Measurements from ENCODE around the gene BTNL8.

The BTNL8 gene

DNA sequence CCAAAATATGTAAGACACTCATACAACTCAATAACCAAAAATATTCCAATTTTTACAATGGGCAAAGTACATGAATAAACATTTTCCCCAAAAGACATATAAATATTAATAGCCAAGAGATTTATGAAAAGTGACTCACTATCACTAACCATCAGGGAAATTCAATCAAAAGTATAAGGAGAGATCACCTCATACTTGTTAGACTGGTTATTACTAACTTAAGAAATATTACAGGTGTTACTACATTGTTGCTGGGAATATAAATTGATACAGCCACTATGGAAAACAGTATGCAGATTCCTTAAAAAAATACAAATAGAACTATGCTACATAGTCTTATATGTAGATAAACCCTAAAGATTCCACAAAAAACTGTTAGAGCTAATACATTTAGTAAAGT lies 21.8 kb downstream of the BTNL8 start:
- Histone ChIP-seq H3K4me1 (ENCODE audit: control insufficient read depth, insufficient read depth, low read length) (no peaks in the 10 kb centered on the region), H3K9me3 (replicated peaks; ENCODE audit: low read length) (no peaks in the 10 kb centered on the region), H3K27me3 (ENCODE audit: control insufficient read depth, insufficient read depth, low read length) (no peaks in the 10 kb centered on the region), H3K9ac (ENCODE audit: low read depth, low read length) (no peak overlapping the region), H3K4me3 (ENCODE audit: low read length) (no peak overlapping the region), H3K36me3 (ENCODE audit: insufficient read depth, low read length) (no peaks in the 10 kb centered on the region), H3K4me2 (ENCODE audit: low read length) (no peak overlapping the region)

- no peak overlapping the region for H3K4me3 ChIP-seq (ENCODE audit: low read length)
- no peaks in the 10 kb centered on the region for H3K9me3 ChIP-seq (replicated peaks; ENCODE audit: low read length)
- H3K9ac ChIP-seq (ENCODE audit: low read depth, low read length) = no peak overlapping the region
- no peaks in the 10 kb centered on the region for H3K36me3 ChIP-seq (ENCODE audit: insufficient read depth, low read length)
- no peaks in the 10 kb centered on the region for H3K27me3 ChIP-seq (ENCODE audit: control insufficient read depth, insufficient read depth, low read length)
- H3K4me1 ChIP-seq (ENCODE audit: control insufficient read depth, insufficient read depth, low read length) = no peaks in the 10 kb centered on the region
- H3K4me2 ChIP-seq (ENCODE audit: low read length) = no peak overlapping the region
These were observed 24.0 kb downstream of the BTNL8 start for GRCh38 chr5:180922932-180923331.

GRCh38 chr5:180932660-180933059 lies 33.7 kb downstream of the BTNL8 start:
- no peaks in the 10 kb centered on the region for H3K27me3 ChIP-seq (ENCODE audit: control insufficient read depth, insufficient read depth, low read length)
- H3K4me3 ChIP-seq (ENCODE audit: low read length) = no peak overlapping the region
- H3K9ac ChIP-seq (ENCODE audit: low read depth, low read length) = no peak overlapping the region
- H3K9me3 ChIP-seq (replicated peaks; ENCODE audit: low read length) = no peaks in the 10 kb centered on the region
- no peak overlapping the region for H3K4me2 ChIP-seq (ENCODE audit: low read length)
- H3K36me3 ChIP-seq (ENCODE audit: insufficient read depth, low read length) = no peaks in the 10 kb centered on the region
- H3K4me1 ChIP-seq (ENCODE audit: control insufficient read depth, insufficient read depth, low read length) = no peaks in the 10 kb centered on the region

GRCh38 chr5:180935203-180935602 lies 36.2 kb downstream of the BTNL8 start:
- Histone ChIP-seq H3K9me3 (replicated peaks; ENCODE audit: low read length) (no peaks in the 10 kb centered on the region), H3K4me3 (ENCODE audit: low read length) (no peak overlapping the region), H3K4me1 (ENCODE audit: control insufficient read depth, insufficient read depth, low read length) (no peaks in the 10 kb centered on the region), H3K9ac (ENCODE audit: low read depth, low read length) (no peak overlapping the region), H3K36me3 (ENCODE audit: insufficient read depth, low read length) (no peaks in the 10 kb centered on the region), H3K4me2 (ENCODE audit: low read length) (no peak overlapping the region), H3K27me3 (ENCODE audit: control insufficient read depth, insufficient read depth, low read length) (no peaks in the 10 kb centered on the region)

GRCh38 chr5:180938294-180938693 lies 39.3 kb downstream of the BTNL8 start:
- H3K4me3 ChIP-seq (ENCODE audit: low read length) = no peak overlapping the region

DNA sequence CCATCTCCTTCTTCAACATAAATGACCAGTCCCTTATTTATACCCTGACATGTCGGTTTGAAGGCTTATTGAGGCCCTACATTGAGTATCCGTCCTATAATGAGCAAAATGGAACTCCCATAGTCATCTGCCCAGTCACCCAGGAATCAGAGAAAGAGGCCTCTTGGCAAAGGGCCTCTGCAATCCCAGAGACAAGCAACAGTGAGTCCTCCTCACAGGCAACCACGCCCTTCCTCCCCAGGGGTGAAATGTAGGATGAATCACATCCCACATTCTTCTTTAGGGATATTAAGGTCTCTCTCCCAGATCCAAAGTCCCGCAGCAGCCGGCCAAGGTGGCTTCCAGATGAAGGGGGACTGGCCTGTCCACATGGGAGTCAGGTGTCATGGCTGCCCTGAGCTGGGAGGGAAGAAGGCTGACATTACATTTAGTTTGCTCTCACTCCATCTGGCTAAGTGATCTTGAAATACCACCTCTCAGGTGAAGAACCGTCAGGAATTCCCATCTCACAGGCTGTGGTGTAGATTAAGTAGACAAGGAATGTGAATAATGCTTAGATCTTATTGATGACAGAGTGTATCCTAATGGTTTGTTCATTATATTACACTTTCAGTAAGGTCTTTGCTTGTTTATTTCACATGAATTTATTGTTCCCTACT lies 51.5 kb downstream of the BTNL8 start:
- Histone ChIP-seq H3K4me3 (ENCODE audit: low read length) (no peak overlapping the region), H3K9ac (ENCODE audit: low read depth, low read length) (no peak overlapping the region), H3K9me3 (replicated peaks; ENCODE audit: low read length) (no peaks in the 10 kb centered on the region), H3K4me2 (ENCODE audit: low read length) (no peak overlapping the region), H3K27me3 (ENCODE audit: control insufficient read depth, insufficient read depth, low read length) (no peaks in the 10 kb centered on the region), H3K36me3 (ENCODE audit: insufficient read depth, low read length) (no peaks in the 10 kb centered on the region), H3K4me1 (ENCODE audit: control insufficient read depth, insufficient read depth, low read length) (no peaks in the 10 kb centered on the region)

More at GRCh38 chr5:180938294-180938693, 39.3 kb downstream of the BTNL8 start:
- Histone ChIP-seq H3K4me2 (ENCODE audit: low read length) (no peak overlapping the region), H3K27me3 (ENCODE audit: control insufficient read depth, insufficient read depth, low read length) (no peaks in the 10 kb centered on the region), H3K4me1 (ENCODE audit: control insufficient read depth, insufficient read depth, low read length) (no peaks in the 10 kb centered on the region), H3K9ac (ENCODE audit: low read depth, low read length) (no peak overlapping the region), H3K36me3 (ENCODE audit: insufficient read depth, low read length) (no peaks in the 10 kb centered on the region), H3K9me3 (replicated peaks; ENCODE audit: low read length) (no peaks in the 10 kb centered on the region)

- Histone ChIP-seq H3K4me1 (ENCODE audit: control insufficient read depth, insufficient read depth, low read length) (no peaks in the 10 kb centered on the region), H3K4me2 (ENCODE audit: low read length) (no peak overlapping the region), H3K4me3 (ENCODE audit: low read length) (no peak overlapping the region), H3K27me3 (ENCODE audit: control insufficient read depth, insufficient read depth, low read length) (no peaks in the 10 kb centered on the region), H3K36me3 (ENCODE audit: insufficient read depth, low read length) (no peaks in the 10 kb centered on the region), H3K9ac (ENCODE audit: low read depth, low read length) (no peak overlapping the region), H3K9me3 (replicated peaks; ENCODE audit: low read length) (no peaks in the 10 kb centered on the region)
These were observed 60.7 kb downstream of the BTNL8 start for GRCh38 chr5:180959661-180960060.

- H3K9ac ChIP-seq (ENCODE audit: low read depth, low read length) = no peak overlapping the region
- H3K4me1 ChIP-seq (ENCODE audit: control insufficient read depth, insufficient read depth, low read length) = no peaks in the 10 kb centered on the region
These were observed 61.2 kb downstream of the BTNL8 start for GRCh38 chr5:180960209-180960608.

GRCh38 chr5:180969406-180969805 lies 70.4 kb downstream of the BTNL8 start:
- H3K9ac ChIP-seq (ENCODE audit: low read depth, low read length) = no peak overlapping the region
- H3K4me1 ChIP-seq (ENCODE audit: control insufficient read depth, insufficient read depth, low read length) = no peaks in the 10 kb centered on the region

More at GRCh38 chr5:180960209-180960608, 61.2 kb downstream of the BTNL8 start:
- Histone ChIP-seq H3K27me3 (ENCODE audit: control insufficient read depth, insufficient read depth, low read length) (no peaks in the 10 kb centered on the region), H3K4me3 (ENCODE audit: low read length) (no peak overlapping the region), H3K4me2 (ENCODE audit: low read length) (no peak overlapping the region), H3K36me3 (ENCODE audit: insufficient read depth, low read length) (no peaks in the 10 kb centered on the region), H3K9me3 (replicated peaks; ENCODE audit: low read length) (no peaks in the 10 kb centered on the region)

DNA sequence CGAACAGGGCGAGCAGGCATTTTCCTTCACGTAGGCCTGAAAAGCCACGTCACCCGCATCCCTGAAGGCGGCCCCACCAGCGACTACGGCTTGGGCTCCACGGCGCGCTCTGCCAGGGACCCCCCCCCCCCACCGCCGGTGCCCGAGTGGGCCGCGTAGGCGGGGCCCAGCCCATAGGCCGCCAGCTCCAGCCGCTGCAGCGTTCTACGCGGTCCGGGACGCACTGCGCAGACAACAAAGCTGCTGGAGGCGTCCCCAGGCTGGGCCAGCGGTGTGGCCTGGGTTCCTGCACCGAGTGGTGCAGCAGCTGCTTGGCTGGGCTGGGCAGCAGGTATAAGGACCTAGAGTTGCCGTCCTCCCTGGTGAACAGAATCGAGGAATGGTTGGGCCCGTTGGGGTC lies 71.4 kb downstream of the BTNL8 start:
- H3K4me1 ChIP-seq (ENCODE audit: control insufficient read depth, insufficient read depth, low read length) = no peaks in the 10 kb centered on the region
- H3K27me3 ChIP-seq (ENCODE audit: control insufficient read depth, insufficient read depth, low read length) = no peaks in the 10 kb centered on the region
- H3K9me3 ChIP-seq (replicated peaks; ENCODE audit: low read length) = no peaks in the 10 kb centered on the region
- H3K36me3 ChIP-seq (ENCODE audit: insufficient read depth, low read length) = no peaks in the 10 kb centered on the region
- H3K4me3 ChIP-seq (ENCODE audit: low read length) = no peak overlapping the region
- H3K9ac ChIP-seq (ENCODE audit: low read depth, low read length) = no peak overlapping the region
- H3K4me2 ChIP-seq (ENCODE audit: low read length) = no peak overlapping the region

More at GRCh38 chr5:180969406-180969805, 70.4 kb downstream of the BTNL8 start:
- H3K9me3 ChIP-seq (replicated peaks; ENCODE audit: low read length) = no peaks in the 10 kb centered on the region
- no peaks in the 10 kb centered on the region for H3K36me3 ChIP-seq (ENCODE audit: insufficient read depth, low read length)
- no peaks in the 10 kb centered on the region for H3K27me3 ChIP-seq (ENCODE audit: control insufficient read depth, insufficient read depth, low read length)
- H3K4me2 ChIP-seq (ENCODE audit: low read length) = no peak overlapping the region
- no peak overlapping the region for H3K4me3 ChIP-seq (ENCODE audit: low read length)

- Histone ChIP-seq H3K4me1 (ENCODE audit: control insufficient read depth, insufficient read depth, low read length) (no peaks in the 10 kb centered on the region), H3K4me2 (ENCODE audit: low read length) (no peak overlapping the region), H3K36me3 (ENCODE audit: insufficient read depth, low read length) (no peaks in the 10 kb centered on the region), H3K4me3 (ENCODE audit: low read length) (no peak overlapping the region), H3K27me3 (ENCODE audit: control insufficient read depth, insufficient read depth, low read length) (no peaks in the 10 kb centered on the region), H3K9ac (ENCODE audit: low read depth, low read length) (no peak overlapping the region), H3K9me3 (replicated peaks; ENCODE audit: low read length) (no peaks in the 10 kb centered on the region)
These were observed 71.9 kb downstream of the BTNL8 start for GRCh38 chr5:180970875-180971274.

DNA sequence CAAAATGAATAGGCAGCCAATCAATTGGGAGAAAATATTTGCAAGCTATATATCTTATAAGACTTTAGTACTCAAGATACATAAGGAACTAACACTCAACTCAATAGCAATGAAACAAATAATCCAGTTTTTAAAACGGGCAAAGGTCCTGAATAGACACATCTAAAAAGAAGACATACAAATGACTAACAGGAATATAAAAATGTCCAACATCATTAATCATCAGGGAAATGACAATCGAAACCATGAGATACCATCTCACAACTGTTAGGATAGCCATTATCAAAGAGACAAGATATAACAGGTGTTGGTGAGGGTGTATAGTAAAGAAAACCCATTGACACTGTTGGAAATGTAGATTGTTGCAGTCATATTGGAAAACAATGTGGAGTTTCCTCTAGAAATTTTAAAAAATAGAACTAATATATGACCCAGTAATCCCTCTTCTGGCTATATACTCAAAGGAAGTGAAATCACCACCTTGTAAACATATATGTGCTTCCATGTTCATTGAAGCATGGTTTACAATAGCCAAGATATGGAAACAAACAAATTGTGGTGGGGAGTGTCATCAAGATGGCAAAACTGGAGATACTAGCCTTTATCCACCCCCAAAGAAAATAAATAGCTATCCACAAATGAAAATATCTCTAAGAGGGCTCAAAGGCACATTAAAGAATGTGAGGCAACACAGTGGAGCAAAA lies 75.8 kb downstream of the BTNL8 start:
- no peak overlapping the region for H3K9ac ChIP-seq (ENCODE audit: low read depth, low read length)
- H3K4me3 ChIP-seq (ENCODE audit: low read length) = no peak overlapping the region
- H3K36me3 ChIP-seq (ENCODE audit: insufficient read depth, low read length) = no peaks in the 10 kb centered on the region
- no peaks in the 10 kb centered on the region for H3K27me3 ChIP-seq (ENCODE audit: control insufficient read depth, insufficient read depth, low read length)
- no peaks in the 10 kb centered on the region for H3K4me1 ChIP-seq (ENCODE audit: control insufficient read depth, insufficient read depth, low read length)
- no peak overlapping the region for H3K4me2 ChIP-seq (ENCODE audit: low read length)
- H3K9me3 ChIP-seq (replicated peaks; ENCODE audit: low read length) = no peaks in the 10 kb centered on the region

Data from skeletal muscle satellite cell (primary cell).